Gastroesophageal sphincter (tissue), 4 donors: ENCODE results near the gene MTG2. TPM values are rescaled to one million over a fixed set of nuclear protein-coding genes. Genes with fewer than 3 reads are reported as not detected.

Source experiments
- ATAC-seq: fragments of 150-250 bp; one replicate; pipeline ENCODE4 v1.9.1; 2016; ENCODE audit warnings: mild to moderate bottlenecking, moderate library complexity
- H3K27ac ChIP-seq, 4 donors: fragments of 200-600 bp; sonication (generic) in 3 of 4; 1 replicate in 3 of 4; 2 replicates in 1 of 4; pipeline ENCODE4 v1.5.1; 2016 to 2019
- H3K27me3 ChIP-seq: fragments of 200-600 bp; sonication (generic); one replicate; pipeline ENCODE4 v1.5.1; 2019
- H3K36me3 ChIP-seq, 2 donors: fragments of 200-600 bp; sonication (generic); one replicate each; pipeline ENCODE4 v1.5.1; 2019; ENCODE audit warnings: control low read depth in 1 of 2
- H3K4me1 ChIP-seq, 3 donors: fragments of 200-600 bp; sonication (generic); 1 replicate in 2 of 3; 2 replicates in 1 of 3; pipeline ENCODE4 v1.5.1; 2016 to 2019; ENCODE audit warnings: control low read depth in 2 of 3
- H3K4me3 ChIP-seq, 2 donors: fragments of 200-600 bp; sonication (generic); one replicate each; pipeline ENCODE4 v1.5.1; 2019; ENCODE audit warnings: mild to moderate bottlenecking in 1 of 2, moderate library complexity in 1 of 2
- H3K9me3 ChIP-seq, 3 donors: fragments of 200-600 bp; sonication (generic); one replicate each; pipeline ENCODE4 v1.5.1; 2017 to 2019; ENCODE audit warnings: control low read depth in 2 of 3
- EP300 ChIP-seq: sonication (generic); formaldehyde crosslinking; IDR thresholded peaks from one replicate; pipeline ENCODE4 v1.6.1; 2017; ENCODE audit warnings: antibody characterized with exemption, mild to moderate bottlenecking
- POLR2A ChIP-seq, 2 donors: fragments of 450-650 bp; IDR thresholded peaks; one replicate each; pipeline ENCODE4 v1.6.1; 2017; ENCODE audit warnings: antibody characterized with exemption in 2 of 2, mild to moderate bottlenecking in 2 of 2, moderate library complexity in 1 of 2
- POLR2AphosphoS5 ChIP-seq: sonication (generic); formaldehyde crosslinking; IDR thresholded peaks from one replicate; pipeline ENCODE4 v1.6.1; 2017; ENCODE audit warnings: antibody characterized with exemption
- WGBS, 2 donors: methylation state at CpG; one replicate each; pipeline ENCODE4 v1.1.5; 2018; ENCODE audit warnings: low coverage in 1 of 2; 5-methylcytosine and 5-hydroxymethylcytosine counted together
- total RNA-seq, 4 donors: library from RNA; depleted of rRNA; stranded (reverse); fragments of >200 nt; gene quantifications; one replicate each; pipeline ENCODE4 v1.1.0, GENCODE V29; 2016
- TF ChIP-seq, protein P1 (sequence below), 4 experiments: fragments of 200-600 bp in 2 of 4; fragments of 450-650 bp in 2 of 4; sonication (generic) in 1 of 4; IDR thresholded peaks; one replicate each; pipeline ENCODE4 v1.5.1; 2017 to 2019; ENCODE audit warnings: antibody characterized with exemption in 4 of 4, mild to moderate bottlenecking in 2 of 4, moderate library complexity in 2 of 4

MTG2 gene
- total RNA-seq, 4 donors from 2014 or later = 23.7 to 31.3 (median 30.2) TPM

DNA sequence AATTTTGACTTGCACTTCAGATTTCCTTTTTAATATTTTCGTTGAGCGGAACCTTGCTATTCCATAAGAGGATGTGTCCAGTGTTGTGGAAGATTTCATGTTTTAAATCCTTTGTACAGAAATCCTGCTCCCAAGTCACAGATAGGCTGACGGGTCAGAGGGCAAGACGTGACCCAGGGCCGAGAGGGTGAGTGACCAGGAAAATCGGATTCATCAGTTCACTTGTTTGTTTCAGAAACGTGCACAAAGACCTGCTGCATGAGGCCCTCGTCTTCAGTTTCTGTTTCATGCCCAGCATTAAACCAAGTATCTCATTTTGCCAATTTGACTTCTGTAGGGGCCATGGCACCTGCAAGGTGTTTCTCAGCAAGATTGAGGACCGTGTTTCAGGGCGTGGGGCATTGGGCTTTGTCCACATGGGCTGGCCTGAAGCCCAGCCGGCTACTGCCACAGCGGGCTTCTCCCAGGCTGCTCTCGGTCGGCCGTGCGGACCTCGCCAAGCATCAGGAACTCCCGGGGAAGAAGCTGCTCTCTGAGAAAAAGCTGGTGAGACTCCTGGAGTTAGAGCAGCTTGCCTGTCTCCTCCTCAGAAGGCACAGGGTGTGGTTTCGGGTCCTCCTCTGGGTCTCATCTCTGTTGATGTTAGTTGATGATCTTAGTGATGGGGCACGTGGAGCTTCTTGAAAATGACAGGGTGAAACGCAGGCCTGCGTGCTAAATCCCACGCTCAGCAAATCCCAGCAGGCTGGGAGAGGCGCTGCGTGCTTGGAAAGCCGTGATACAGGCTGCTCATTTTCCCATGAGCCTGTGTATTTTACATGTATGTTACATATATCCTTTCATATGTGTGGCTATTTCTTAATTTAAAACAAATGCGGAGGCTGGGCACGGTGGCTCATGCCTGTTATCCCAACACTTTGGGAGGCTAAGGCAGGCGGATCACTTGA is 10.5 kb downstream of the MTG2 start:
- no peaks in the 10 kb centered on the region for H3K27me3 ChIP-seq
- no peak overlapping the region for H3K4me3 ChIP-seq
- H3K4me1 ChIP-seq = no peaks in the 10 kb centered on the region
- TF ChIP-seq POLR2A (IDR thresholded peaks at IDR 0.05) = no peak
- TF ChIP-seq POLR2AphosphoS5 = no peak
- TF ChIP-seq, protein P1, sequence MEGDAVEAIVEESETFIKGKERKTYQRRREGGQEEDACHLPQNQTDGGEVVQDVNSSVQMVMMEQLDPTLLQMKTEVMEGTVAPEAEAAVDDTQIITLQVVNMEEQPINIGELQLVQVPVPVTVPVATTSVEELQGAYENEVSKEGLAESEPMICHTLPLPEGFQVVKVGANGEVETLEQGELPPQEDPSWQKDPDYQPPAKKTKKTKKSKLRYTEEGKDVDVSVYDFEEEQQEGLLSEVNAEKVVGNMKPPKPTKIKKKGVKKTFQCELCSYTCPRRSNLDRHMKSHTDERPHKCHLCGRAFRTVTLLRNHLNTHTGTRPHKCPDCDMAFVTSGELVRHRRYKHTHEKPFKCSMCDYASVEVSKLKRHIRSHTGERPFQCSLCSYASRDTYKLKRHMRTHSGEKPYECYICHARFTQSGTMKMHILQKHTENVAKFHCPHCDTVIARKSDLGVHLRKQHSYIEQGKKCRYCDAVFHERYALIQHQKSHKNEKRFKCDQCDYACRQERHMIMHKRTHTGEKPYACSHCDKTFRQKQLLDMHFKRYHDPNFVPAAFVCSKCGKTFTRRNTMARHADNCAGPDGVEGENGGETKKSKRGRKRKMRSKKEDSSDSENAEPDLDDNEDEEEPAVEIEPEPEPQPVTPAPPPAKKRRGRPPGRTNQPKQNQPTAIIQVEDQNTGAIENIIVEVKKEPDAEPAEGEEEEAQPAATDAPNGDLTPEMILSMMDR (IDR thresholded peaks at IDR 0.05) = no peak
- no peak for TF ChIP-seq EP300
- no peak for ATAC-seq
- 83 to 88% methylated on average over 13 to 18 of the region's 29 CpGs for WGBS, 2 donors
- no peak overlapping the region for H3K27ac ChIP-seq
- peaks cover 0 to 91% of the 10 kb centered on the region in 2 donors for H3K36me3 ChIP-seq
- no peaks in the 10 kb centered on the region for H3K9me3 ChIP-seq

DNA sequence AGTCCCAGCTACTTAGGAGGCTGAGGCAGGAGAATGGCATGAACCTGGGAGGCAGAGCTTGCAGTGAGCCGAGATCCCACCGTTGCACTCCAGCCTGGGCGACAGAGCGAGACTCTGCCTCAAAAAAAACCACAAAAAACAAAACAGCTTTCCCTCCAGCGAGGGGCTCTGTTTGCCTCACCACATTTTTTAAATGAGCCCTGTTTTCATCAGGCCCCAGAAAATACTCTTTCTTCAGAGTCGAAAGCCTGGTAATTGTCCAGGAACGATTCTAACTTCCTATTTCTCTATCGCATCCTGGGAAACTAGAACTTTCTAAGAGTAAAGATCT is 12.2 kb downstream of the MTG2 start:
- WGBS, 2 donors = 79 to 96% methylated on average over 6 of the region's 8 CpGs
- H3K9me3 ChIP-seq = no peaks in the 10 kb centered on the region
- TF ChIP-seq POLR2AphosphoS5 = no peak
- TF ChIP-seq EP300 = no peak
- TF ChIP-seq POLR2A (IDR thresholded peaks at IDR 0.05) = no peak
- TF ChIP-seq, protein P1 (IDR thresholded peaks at IDR 0.05) = no peak

DNA sequence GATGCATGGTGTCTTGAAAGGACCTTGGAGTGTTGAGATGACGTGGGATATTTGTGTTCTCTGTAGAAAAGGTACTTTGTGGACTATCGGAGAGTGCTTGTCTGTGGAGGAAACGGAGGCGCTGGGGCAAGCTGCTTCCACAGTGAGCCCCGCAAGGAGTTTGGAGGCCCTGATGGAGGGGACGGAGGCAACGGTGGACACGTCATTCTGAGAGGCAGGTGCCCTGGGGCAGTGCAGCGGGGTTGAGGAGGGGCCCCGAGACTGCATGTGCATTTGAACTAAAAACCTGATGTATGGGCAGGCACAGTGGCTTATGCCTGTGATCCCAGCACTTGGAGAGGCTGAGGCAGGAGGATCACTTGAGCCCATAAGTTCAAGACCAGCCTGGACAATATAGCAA is 12.9 kb downstream of the MTG2 start:
- Histone ChIP-seq H3K4me3 (no peak overlapping the region), H3K4me1 (no peaks in the 10 kb centered on the region), H3K9me3 (no peaks in the 10 kb centered on the region), H3K27me3 (no peaks in the 10 kb centered on the region), H3K36me3 (peaks cover 0 to 93% of the 10 kb centered on the region in 2 donors), H3K27ac (no peak overlapping the region)
- 86 to 88% methylated on average over 2 to 8 of the region's 10 CpGs for WGBS, 2 donors
- ATAC-seq = no peak
- TF ChIP-seq EP300 (no peak), POLR2A (IDR thresholded peaks at IDR 0.05) (no peak), POLR2AphosphoS5 (no peak)
- TF ChIP-seq, protein P1 (IDR thresholded peaks at IDR 0.05) = no peak

More for the DNA sequence above, 12.2 kb downstream of the MTG2 start:
- H3K4me3 ChIP-seq = no peak overlapping the region
- no peaks in the 10 kb centered on the region for H3K4me1 ChIP-seq
- peaks cover 0 to 93% of the 10 kb centered on the region in 2 donors for H3K36me3 ChIP-seq
- no peak for ATAC-seq
- no peak overlapping the region for H3K27ac ChIP-seq
- no peaks in the 10 kb centered on the region for H3K27me3 ChIP-seq

DNA sequence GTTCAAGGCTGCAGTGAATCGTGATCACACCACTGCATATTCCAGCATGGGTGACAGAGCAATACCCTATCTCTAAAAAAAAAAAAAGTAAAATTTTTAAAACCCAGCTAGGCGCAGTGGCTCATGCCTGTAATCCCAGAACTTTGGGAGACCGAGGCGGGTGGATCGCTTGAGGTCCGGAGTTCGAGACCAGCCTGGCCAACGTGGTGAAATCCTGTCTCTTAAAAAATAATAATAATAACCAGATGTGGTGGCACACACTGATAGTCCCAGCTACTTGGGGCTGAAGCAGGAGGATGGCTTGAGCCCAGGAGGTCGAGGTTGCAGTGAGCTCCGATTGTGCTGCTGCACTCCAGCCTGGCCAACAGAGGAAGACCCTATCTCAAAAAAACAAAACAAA is 13.5 kb downstream of the MTG2 start:
- WGBS, 2 donors = 85 to 92% methylated on average over 7 of the region's 10 CpGs
- TF ChIP-seq, protein P1 (IDR thresholded peaks at IDR 0.05) = no peak
- no peak for TF ChIP-seq POLR2A (IDR thresholded peaks at IDR 0.05)
- no peak for TF ChIP-seq POLR2AphosphoS5
- TF ChIP-seq EP300 = no peak
- Histone ChIP-seq H3K36me3 (peaks cover 0 to 93% of the 10 kb centered on the region in 2 donors), H3K27me3 (no peaks in the 10 kb centered on the region), H3K4me1 (no peaks in the 10 kb centered on the region), H3K9me3 (no peaks in the 10 kb centered on the region), H3K27ac (no peak overlapping the region), H3K4me3 (no peak overlapping the region)
- no peak for ATAC-seq

DNA sequence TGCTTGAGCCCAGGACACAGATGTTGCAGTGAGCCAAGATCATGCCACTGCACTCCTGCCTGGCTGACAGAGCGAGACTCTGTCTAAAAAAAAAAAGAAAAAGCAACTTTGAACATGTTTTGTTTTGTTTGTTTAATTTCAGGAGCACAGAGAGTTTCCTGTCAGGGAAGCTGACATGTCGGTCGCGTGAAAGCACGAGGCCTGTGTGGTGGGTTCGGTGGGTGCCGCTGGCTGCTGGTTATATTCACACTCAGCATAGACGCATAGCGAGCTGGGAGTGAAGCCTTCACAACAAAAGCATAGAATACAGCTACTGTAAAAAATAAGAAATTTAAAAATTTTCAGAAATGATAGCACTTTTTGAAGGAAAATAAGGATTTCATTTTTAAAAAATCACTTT is 14.5 kb downstream of the MTG2 start:
- peaks cover 0 to 93% of the 10 kb centered on the region in 2 donors for H3K36me3 ChIP-seq
- WGBS, 2 donors = 77 to 97% methylated on average over 9 of the region's 9 CpGs
- ATAC-seq = no peak
- H3K27ac ChIP-seq = no peak overlapping the region
- H3K4me1 ChIP-seq = no peaks in the 10 kb centered on the region
- TF ChIP-seq, protein P1 (IDR thresholded peaks at IDR 0.05) = no peak
- no peak for TF ChIP-seq EP300
- no peak for TF ChIP-seq POLR2A (IDR thresholded peaks at IDR 0.05)
- TF ChIP-seq POLR2AphosphoS5 = no peak
- H3K4me3 ChIP-seq = no peak overlapping the region
- H3K27me3 ChIP-seq = no peaks in the 10 kb centered on the region
- no peaks in the 10 kb centered on the region for H3K9me3 ChIP-seq
